ENCODE measurements around the gene UBE2M. TPM values are rescaled to one million over a fixed set of nuclear protein-coding genes. Genes with fewer than 3 reads are reported as not detected.

The UBE2M gene
- total RNA-seq, 4 donors from 2014 or later: 17.2 to 28.5 (median 20.3) TPM

DNA sequence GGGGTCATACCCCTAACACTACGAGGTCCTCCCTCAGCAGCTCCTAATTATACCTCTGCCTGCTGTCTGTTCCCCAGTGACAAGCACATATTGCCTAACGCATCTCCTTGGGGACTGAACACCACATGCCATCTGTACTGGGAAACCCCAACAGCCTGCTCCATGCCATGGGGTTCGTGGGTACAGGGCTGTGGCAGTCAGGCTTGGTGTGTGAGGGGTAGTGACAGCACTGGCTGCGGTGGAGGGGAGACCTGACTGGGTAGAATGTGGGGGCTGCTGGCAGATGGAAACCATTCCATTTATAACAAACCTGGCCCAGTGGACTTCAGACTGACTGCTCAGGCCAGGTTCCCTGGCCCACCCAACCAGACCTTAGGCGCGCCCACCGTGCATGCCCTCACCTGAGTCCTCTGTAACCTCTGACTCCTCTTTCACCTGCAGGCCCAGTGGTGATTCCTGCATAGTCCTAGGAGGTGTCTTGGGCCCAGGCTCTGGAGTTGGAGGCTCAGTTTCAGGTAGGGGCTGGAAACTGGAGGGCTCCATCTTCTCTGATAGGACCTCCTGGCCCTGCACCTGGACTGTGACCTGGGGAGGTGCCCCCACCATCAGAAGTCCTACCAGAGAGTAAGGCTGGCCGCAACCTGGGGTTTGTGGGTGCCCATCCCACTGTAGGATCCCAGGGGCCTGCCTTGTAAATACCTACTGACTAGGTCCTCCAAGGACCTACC, 11.7 kb upstream of the UBE2M start:
- peak in 1 of 2 donors; percentile 1 for DNase-seq
- H3K4me1 ChIP-seq: peaks cover 15 to 17% of the 10 kb centered on the region in 2 donors
- no peak overlapping the region for H3K27ac ChIP-seq
- no peaks in the 10 kb centered on the region for H3K27me3 ChIP-seq
- no peaks in the 10 kb centered on the region for H3K9me3 ChIP-seq
- intact Hi-C loops (cut with DNase I): no loop called here
- no peak for TF ChIP-seq POLR2A (IDR thresholded peaks at IDR 0.05)
- TF ChIP-seq, protein P1, sequence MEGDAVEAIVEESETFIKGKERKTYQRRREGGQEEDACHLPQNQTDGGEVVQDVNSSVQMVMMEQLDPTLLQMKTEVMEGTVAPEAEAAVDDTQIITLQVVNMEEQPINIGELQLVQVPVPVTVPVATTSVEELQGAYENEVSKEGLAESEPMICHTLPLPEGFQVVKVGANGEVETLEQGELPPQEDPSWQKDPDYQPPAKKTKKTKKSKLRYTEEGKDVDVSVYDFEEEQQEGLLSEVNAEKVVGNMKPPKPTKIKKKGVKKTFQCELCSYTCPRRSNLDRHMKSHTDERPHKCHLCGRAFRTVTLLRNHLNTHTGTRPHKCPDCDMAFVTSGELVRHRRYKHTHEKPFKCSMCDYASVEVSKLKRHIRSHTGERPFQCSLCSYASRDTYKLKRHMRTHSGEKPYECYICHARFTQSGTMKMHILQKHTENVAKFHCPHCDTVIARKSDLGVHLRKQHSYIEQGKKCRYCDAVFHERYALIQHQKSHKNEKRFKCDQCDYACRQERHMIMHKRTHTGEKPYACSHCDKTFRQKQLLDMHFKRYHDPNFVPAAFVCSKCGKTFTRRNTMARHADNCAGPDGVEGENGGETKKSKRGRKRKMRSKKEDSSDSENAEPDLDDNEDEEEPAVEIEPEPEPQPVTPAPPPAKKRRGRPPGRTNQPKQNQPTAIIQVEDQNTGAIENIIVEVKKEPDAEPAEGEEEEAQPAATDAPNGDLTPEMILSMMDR (IDR thresholded peaks at IDR 0.05): no peak
- H3K36me3 ChIP-seq: peaks cover 13 to 17% of the 10 kb centered on the region in 2 donors
- 95 to 96% methylated on average over 6 to 7 of the region's 8 CpGs for WGBS, 2 donors
- H3K4me3 ChIP-seq (replicated peaks in 1 of 3): no peak overlapping the region

DNA sequence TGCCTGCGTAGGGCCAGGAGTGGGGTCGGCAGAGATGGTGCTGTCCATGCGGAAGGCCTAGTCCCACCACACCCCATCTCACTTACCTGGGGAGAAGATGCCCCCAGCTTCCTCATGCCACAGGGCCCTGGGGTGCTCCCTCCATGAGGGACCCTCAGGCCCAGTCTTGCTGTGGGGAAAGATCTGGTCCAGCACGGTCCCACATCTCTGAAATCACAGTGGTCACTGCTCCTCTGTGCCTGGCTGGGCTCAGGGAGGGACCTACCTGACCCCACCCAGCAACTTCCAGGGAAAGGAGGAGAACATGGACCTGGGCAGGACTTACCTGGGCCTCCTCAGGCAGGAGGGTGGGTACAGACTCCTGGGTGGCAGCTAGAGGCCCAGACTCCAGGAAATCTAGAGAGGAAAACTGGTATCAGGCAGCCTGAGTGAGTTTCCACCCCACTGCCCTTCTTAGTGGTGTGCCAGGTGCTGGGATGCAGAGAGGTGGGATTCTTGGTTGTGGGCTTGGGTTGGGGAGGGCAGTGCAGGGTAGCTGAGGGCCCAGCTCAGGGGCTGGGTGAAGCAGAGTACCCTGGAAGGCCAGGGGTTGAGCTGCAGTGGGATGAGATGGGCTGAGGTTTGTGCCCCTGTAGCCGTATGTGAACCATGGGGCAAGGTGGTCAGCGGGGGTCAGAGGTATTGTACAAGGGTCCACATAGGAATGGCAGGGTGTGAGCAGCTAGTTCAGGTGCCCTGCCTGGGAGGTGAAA, 11.0 kb upstream of the UBE2M start:
- DNase-seq: peak in 1 of 2 donors; percentile 1
- no peaks in the 10 kb centered on the region for H3K9me3 ChIP-seq

DNA sequence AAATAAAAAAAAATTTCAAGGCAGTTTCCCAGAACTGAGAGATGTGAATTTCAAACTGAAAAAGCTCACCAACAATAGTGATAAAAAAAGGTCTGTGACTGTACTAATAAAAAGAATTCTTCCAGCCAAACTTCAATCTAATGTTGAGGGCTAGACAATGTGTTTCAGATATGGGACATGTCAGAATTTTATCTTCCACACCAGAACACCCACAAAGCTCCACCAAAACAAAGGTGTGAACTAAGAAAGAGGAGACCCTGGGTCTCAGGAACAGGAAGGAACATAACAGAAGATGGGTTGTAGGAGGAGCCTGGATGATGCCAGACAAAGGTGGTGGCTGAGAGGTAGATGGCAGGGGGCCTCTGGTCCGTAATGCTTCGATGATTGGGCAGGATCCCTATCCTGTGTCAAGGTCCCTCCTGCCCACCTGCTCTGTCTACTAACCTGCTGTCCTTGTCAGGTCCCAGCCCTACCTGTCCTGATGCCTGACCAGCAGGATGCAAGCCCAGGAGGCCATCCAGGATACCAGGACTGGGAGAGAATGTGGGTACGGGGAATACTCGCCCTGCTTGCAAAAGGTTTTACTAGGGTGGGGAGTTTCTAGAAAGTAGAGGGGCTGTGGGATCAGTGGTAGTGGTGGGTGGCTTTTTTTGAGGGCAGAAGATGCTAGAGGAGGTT, 10.2 kb upstream of the UBE2M start:
- peaks cover 7% of the 10 kb centered on the region in 2 donors for H3K4me1 ChIP-seq
- H3K27ac ChIP-seq: no peak overlapping the region
- intact Hi-C loops (cut with DNase I): no loop called here
- no peaks in the 10 kb centered on the region for H3K9me3 ChIP-seq
- DNase-seq: peak in 1 of 2 donors; percentile 0
- TF ChIP-seq POLR2A (IDR thresholded peaks at IDR 0.05): no peak
- TF ChIP-seq, protein P1 (IDR thresholded peaks at IDR 0.05): no peak
- no peaks in the 10 kb centered on the region for H3K27me3 ChIP-seq
- H3K36me3 ChIP-seq: peaks cover 13 to 17% of the 10 kb centered on the region in 2 donors
- H3K4me3 ChIP-seq (replicated peaks in 1 of 3): no peak overlapping the region
- 79 to 91% methylated on average over 4 of the region's 4 CpGs for WGBS, 2 donors

More for the DNA sequence above, 11.0 kb upstream of the UBE2M start:
- TF ChIP-seq, protein P1 (IDR thresholded peaks at IDR 0.05): no peak
- no peak for TF ChIP-seq POLR2A (IDR thresholded peaks at IDR 0.05)
- Histone ChIP-seq H3K4me3 (replicated peaks in 1 of 3) (no peak overlapping the region), H3K36me3 (peaks cover 13 to 17% of the 10 kb centered on the region in 2 donors), H3K27ac (no peak overlapping the region), H3K4me1 (peaks cover 13 to 14% of the 10 kb centered on the region in 2 donors), H3K27me3 (no peaks in the 10 kb centered on the region)
- WGBS, 2 donors: 90 to 92% methylated on average over 6 of the region's 6 CpGs
- intact Hi-C loops (cut with DNase I): no loop called here

DNA sequence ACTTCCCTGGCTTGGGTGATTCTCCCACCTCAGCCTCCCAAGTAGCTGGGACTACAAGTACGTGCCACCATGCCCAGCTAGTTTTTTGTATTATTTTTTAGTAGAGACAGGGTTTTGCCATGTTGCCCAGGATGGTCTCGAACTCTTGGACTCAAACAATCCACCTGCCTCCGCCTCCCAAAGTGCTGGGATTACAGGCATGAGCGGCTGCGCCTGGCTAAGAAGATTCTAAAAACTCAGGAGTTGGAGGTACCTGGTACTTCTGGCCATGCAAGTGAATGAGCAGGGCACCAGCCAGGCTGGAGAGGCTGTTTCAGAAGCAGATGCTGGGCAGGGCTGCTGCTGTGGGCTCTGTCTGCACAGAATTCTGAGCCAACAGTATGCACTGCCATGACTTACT, 8.6 kb upstream of the UBE2M start:
- TF ChIP-seq POLR2A (IDR thresholded peaks at IDR 0.05): no peak
- TF ChIP-seq, protein P1 (IDR thresholded peaks at IDR 0.05): no peak
- Histone ChIP-seq H3K27me3 (no peaks in the 10 kb centered on the region), H3K36me3 (peaks cover 13 to 17% of the 10 kb centered on the region in 2 donors), H3K9me3 (no peaks in the 10 kb centered on the region), H3K4me3 (replicated peaks in 1 of 3) (no peak overlapping the region), H3K27ac (no peak overlapping the region), H3K4me1 (peaks cover 14 to 18% of the 10 kb centered on the region in 2 donors)
- intact Hi-C loops (cut with DNase I): no loop called here
- peak in 1 of 2 donors; percentile 0 for DNase-seq
- 99 to 100% methylated on average over 5 of the region's 5 CpGs for WGBS, 2 donors

Data from thyroid gland (tissue), 4 donors.